SW 1271 (cell line): Measurements from ENCODE around the gene MYH9.

Experiments used
- DNase-seq, 2 experiments: peaks; one replicate each; lab custom pipeline; 2025; lab: John Stamatoyannopoulos, UW

The MYH9 gene

DNA sequence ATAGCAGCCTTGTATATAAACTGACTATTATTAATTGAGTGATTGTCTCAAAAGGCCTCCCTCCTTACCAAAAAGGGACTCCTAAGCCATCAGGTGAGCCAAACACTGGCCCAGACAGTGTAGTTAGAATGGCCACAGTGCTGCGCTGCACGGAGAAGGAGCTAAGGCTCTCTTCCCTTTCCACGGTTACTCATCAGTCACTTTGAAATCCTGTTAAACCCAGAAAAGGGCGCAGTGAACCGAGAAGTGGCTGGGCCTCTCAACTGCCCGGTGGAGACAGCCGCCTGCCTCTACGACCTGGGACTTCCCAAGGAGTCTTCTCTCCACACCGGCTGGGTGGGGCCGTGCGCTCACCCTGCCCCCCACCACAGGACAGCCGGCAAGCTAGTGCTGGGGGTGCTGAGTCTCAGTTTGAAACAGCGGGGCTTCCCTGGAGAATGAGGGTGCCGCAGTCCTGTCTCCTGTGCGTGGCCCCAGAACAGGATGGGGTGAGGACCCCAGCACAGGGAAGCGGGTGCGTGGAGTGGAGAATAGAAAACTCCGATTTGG is 1.3 kb downstream of the MYH9 start:
- DNase-seq: no peak

DNA sequence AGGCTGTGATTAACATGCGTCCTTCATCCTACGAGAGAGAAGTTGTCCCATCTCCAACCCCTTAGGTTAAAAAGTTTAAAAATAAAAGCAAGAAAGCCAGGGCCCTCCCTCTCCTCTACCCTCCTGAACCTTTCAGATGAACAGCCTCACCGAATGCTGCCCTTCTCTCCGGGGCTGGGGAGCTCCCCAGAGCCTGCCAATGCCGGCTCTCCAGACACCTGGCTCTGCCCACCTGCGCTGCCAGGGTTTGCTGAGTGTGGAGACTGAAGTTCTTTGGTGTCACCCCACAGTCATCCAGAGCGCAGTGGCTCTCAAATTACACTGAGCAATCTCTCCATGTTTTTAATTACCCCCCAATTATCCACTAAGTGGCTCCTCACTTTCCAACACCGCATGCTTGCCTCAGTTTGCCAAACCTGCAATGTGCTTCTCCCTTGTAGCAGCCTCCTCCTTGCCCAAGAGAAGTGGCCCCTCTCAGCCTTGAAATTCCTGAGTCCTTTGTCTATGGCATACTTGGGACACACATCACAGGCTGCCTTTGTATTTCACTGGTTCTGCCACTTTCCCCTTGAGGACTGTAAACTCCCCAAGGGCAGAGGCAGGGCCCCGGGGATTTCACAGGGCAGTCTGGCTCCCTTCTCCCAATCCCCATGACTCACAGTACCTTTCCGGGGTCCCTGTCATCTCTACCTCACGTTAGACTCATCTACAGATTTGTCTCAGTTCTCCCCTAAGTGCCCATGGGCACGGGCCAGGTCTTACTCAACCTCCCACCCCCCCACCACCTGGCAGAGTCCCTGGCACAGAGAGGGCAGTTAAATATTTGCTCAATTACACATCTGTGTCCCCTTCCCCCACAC is 2.0 kb downstream of the MYH9 start:
- no peak for DNase-seq

- no peak for DNase-seq
Measured at GRCh38 chr22:36384766-36385481, 2.8 kb downstream of the MYH9 start.

DNA sequence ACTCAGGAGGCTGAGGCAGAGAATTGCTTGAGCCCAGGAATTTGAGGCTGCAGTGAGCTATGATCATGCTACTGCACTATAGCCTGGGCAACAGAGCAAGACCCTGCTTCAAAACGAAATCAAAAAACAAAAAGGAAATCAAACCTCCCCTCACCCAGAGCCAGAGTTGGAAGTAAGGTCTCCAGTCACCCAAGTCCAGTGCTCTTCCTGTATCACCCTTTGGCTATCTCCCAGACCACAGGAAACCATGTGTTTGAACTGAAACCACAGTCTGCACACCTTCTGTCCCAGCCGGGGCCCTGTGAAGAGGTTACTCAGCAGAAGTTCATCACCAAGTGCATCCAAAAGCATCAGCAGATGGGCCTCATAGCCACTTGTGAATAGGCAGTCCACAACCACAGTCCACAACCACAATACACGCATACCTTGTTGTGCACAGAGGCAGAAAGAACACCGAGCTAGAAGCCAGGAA is 4.6 kb downstream of the MYH9 start:
- peak in 1 of 2 experiments; percentile 53 for DNase-seq

GRCh38 chr22:36381513-36382128 is 6.1 kb downstream of the MYH9 start:
- no peak for DNase-seq

GRCh38 chr22:36379593-36380361 is 8.0 kb downstream of the MYH9 start:
- DNase-seq: no peak

GRCh38 chr22:36378869-36379217 is 8.9 kb downstream of the MYH9 start:
- no peak for DNase-seq

DNA sequence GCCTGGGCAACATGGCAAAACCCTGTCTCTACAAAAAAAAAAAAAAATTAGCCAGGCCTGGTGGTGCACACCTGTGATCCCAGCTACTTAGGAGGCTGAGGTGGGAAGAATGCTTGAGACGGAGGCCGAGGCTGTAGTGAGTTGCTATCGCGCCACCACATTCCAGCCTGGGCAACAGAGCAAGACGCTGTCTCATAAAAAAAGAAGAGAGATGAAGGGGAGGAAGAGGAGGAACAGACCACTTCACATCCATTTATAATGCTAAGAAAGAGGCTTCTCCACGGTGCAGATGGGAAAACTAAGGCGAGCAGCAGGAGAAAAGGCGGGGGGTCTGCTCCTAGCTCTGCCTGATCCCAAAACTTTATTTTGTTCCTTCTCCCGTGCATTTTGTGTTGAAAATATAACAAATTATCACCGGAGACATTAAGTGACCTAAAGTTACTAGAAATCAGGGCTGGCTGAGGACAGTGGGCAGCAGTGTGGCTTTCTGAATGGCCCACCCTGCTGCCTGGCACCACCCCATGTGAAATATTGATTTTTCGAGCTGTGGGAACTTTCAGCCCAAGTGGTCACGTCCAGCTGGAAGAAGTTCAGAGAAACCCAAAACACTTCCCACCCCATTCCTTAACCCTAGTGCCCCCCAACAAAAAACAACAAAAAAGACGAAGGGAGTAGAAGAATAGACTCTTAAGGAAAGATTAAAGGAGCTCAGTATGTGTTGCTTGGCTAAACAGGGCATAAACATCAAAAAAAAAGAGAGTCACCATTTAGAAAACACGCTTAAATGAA is 9.5 kb downstream of the MYH9 start:
- no peak for DNase-seq

DNA sequence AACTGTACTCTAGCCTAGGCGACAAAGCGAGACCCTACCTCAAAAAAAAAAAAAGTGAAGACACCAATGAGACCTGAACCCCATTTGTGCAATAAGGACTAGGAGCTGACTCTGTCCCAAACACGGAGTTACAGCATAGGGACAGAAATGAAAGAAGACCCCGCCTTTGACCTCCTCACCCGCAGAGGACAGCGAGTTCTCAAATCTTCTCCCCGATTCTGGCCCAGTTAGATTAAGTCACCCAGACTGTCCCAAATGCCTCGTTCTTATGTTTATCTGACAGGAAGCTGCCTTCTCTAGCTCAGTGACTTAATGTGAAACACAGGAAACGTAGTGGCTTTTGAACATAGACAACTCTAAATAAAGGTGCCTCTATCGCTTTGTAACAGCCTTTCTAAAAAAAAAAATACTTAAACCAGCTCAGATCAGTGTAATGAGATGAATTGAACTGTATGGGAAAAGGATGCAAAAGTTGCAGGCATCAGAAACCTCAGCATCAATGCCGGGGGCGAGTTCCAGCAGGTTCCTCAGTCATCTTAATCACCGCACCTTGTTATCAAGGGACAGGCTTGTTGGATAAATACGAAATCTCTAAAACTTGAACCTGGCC is 10.6 kb downstream of the MYH9 start:
- no peak for DNase-seq

GRCh38 chr22:36376265-36376664 is 11.5 kb downstream of the MYH9 start:
- no peak for DNase-seq

DNA sequence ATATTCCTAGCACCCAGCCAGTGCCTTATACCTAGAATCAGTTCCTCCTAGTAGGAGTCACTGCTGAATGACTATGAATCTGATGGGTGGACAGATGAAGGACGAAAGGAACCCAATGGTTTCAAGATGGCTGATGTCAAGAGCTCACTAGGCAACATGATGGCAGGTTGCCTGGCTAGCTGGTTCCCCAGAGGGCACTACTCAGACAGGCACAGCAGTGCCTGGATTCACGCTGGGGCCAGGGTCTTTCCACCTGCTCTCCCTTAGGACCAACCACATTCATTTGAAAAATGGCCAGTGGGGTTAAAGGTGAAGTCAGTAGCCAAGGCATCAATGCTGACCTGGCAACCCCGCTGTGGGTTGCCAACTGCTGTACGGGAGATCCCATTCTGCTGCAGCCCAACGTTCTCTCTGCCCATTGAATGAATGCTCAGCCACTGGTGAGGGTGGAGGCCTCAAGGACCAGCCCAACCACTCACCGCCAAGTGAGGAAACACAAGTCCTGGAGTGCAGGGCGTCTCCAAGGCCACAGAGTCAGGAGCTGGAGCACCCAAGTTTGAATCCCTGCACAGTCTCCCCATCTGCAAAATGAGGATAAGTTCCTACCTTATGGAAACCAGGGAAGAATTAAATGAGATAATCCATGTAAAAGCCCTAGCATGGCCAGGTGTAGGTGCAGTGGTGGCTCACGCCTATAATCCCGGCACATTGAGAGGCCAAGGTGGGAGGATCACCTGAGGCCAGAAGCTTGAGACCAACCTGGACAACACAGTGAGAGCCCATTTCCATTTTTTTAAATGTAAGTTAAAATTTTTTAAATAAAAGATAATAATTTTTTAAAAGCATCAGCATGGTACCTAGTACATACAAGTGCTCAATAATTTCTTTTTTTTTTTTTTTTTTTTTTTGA is 12.4 kb downstream of the MYH9 start:
- no peak for DNase-seq

DNA sequence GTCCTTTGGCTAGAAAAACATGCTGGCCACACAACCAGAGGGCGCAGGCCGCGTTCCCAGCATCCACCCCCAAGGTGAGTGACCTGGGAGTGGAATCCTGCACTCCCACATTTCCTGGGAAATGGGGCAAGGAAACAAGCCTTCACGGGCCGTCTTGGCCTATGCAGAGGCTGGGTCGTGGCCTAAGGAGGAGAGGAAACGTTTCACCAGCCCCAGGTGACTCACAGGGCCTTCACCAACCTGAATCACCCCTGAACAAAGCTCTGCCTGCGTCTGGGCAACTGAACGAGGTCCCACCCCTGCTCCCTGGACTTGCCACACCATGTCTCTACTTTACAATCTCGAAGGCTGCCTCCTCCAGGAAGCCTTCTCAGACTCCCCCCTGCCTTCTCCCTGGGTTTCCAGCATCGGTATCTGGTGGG is 13.2 kb downstream of the MYH9 start:
- peak; percentile 57 for DNase-seq

DNA sequence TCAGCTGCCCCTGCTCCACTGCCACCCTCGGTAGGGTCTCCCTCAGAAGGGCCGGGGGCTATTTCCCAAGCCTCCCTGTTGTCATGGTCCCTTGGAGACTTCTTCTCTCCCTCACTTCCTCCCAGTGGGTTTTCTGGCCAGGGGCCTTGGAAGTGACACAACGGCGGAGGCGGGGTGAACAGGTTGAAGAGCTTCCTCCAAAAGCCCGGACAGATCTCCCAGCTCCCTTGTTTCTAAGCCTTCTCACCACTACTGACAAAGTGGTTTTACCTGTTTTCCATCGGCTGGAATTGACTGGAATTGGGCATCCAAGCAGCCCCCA is 14.5 kb downstream of the MYH9 start:
- no peak for DNase-seq

GRCh38 chr22:36371920-36372319 is 15.8 kb downstream of the MYH9 start:
- no peak for DNase-seq

GRCh38 chr22:36369922-36370791 is 17.6 kb downstream of the MYH9 start:
- DNase-seq: peak in 1 of 2 experiments; percentile 62

DNA sequence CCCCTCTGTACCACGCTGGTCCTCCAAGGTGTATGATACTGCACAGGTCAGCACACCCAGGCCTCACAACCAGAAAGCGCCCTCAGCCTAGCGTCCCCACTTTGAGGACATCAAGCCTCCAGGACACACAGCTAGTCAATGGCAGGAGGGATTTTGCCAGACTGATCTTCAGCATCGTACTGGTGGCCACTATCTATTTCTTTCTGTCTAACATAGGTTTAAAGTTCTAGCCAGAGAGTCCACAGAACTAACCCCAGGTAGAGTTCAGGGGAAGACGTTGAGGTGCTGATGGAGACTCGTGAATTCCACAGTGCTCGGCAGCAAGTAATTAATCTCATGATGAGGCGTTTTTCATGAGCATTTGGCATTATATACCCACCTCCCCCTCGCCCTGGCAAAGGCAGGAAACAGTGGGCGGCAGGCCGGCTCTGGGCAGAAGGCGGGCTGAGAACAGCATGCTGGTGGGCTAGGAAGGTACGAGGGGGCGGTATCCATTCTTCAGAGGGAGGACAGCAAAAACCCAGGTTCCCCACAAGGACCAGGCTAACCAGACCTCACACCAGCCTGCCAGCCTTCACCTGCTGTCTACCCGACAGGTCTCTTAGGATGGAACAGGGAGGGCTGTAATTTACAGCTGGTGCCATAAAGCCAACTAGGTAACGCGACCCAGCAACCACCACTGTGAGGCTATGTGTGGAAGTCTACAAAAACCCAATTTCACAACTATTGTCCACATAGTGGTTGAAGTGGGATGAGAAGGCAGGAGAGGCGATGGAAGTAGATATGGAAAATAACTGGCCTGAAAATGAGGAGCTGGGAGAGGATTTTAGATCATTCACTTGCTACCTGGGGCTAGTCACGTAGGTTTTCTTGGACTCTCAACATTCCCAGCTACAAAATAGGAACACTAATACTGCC is 18.5 kb downstream of the MYH9 start:
- DNase-seq: peak in 1 of 2 experiments; percentile 36

GRCh38 chr22:36368359-36368983 is 19.3 kb downstream of the MYH9 start:
- DNase-seq: peak in 1 of 2 experiments; percentile 75
